MCF 10A (cell line): ENCODE measurements around the gene ADAMTS13. TPM values are rescaled to one million over a fixed set of nuclear protein-coding genes. Genes with fewer than 3 reads are reported as not detected.

Experiments used
- BruUV-seq: library from RNA; stranded (reverse); fragments of 400-500 nt; replicated peaks from 2 replicates; lab custom pipeline; 2021; lab: Mats Ljungman, UMichigan
- CTCF ChIA-PET: fragments of 300-600 bp; sonication (Branson Sonifier 250); formaldehyde crosslinking; extraction: SDS; loops from one replicate; lab custom pipeline; 2021; ENCODE audit warnings: antibody characterized with exemption, inconsistent platforms; lab: Yijun Ruan, JAX
- POLR2A ChIA-PET: fragments of 300-600, 350-650 bp; sonication (Branson Sonifier 250); formaldehyde crosslinking; extraction: SDS; loops from one replicate; lab custom pipeline; 2020; ENCODE audit warnings: antibody characterized with exemption, inconsistent platforms; lab: Yijun Ruan, JAX
- DNase-seq: peaks from one replicate; pipeline ENCODE4 v3.0.0-alpha.2; 2018; ENCODE audit not compliant: unreplicated experiment
- H3K27ac Mint-ChIP-seq: one replicate; pipeline ENCODE4 v1.8.0; 2022; ENCODE audit warnings: mild to moderate bottlenecking, low read depth, mixed read lengths; ENCODE audit not compliant: unreplicated experiment
- H3K27me3 Mint-ChIP-seq: one replicate; pipeline ENCODE4 v1.8.0; 2022; ENCODE audit warnings: mixed read lengths; ENCODE audit not compliant: insufficient read depth, unreplicated experiment
- H3K36me3 Mint-ChIP-seq: one replicate; pipeline ENCODE4 v1.8.0; 2022; ENCODE audit warnings: mild to moderate bottlenecking, moderate library complexity, mixed read lengths; ENCODE audit not compliant: insufficient read depth, unreplicated experiment
- H3K4me1 Mint-ChIP-seq: one replicate; pipeline ENCODE4 v1.8.0; 2022; ENCODE audit warnings: mixed read lengths; ENCODE audit not compliant: insufficient read depth, unreplicated experiment
- H3K4me3 Mint-ChIP-seq: one replicate; pipeline ENCODE4 v1.8.0; 2022; ENCODE audit warnings: mild to moderate bottlenecking, moderate library complexity, mixed read lengths; ENCODE audit not compliant: unreplicated experiment
- H3K9me3 Mint-ChIP-seq: one replicate; pipeline ENCODE4 v1.8.0; 2022; ENCODE audit warnings: mixed read lengths; ENCODE audit not compliant: unreplicated experiment
- CTCF ChIP-seq: fragments of 200-600 bp; IDR thresholded peaks from one replicate; pipeline ENCODE4 v1.8.0; 2022; ENCODE audit warnings: antibody characterized with exemption, mild to moderate bottlenecking; ENCODE audit not compliant: unreplicated experiment
- intact Hi-C: fragments of 100-400 bp; cut with micrococcal nuclease; formaldehyde crosslinking; loops from 2 replicates; pipeline ENCODE4 v1.14.1; 2022
- total RNA-seq: library from RNA; stranded (reverse); gene quantifications from 2 replicates; pipeline ENCODE4 v1.2.3, GENCODE V29; 2022

The ADAMTS13 gene
- total RNA-seq, 1 experiment from 2014 or later: 4.1 TPM

GRCh38 chr9:133433351-133433843 is 11.2 kb downstream of the ADAMTS13 start:
- CTCF ChIA-PET: interaction anchor here (0.7 kb wide), 1 partner anchor 245 kb away, joined by 3 read pairs; no protein-coding TSS in a partner anchor
- intact Hi-C loops: no loop called here
- H3K4me3 Mint-ChIP-seq: no peak overlapping the region
- no peak for DNase-seq
- H3K27ac Mint-ChIP-seq: no peak overlapping the region
- POLR2A ChIA-PET: no interaction called here
- H3K9me3 Mint-ChIP-seq: no peaks in the 10 kb centered on the region
- H3K27me3 Mint-ChIP-seq: no peaks in the 10 kb centered on the region
- no TSS peak for BruUV-seq
- no peak for TF ChIP-seq CTCF
- no peaks in the 10 kb centered on the region for H3K36me3 Mint-ChIP-seq
- H3K4me1 Mint-ChIP-seq: no peaks in the 10 kb centered on the region

- BruUV-seq: no TSS peak
- H3K27me3 Mint-ChIP-seq: no peaks in the 10 kb centered on the region
- no peak overlapping the region for H3K4me3 Mint-ChIP-seq
Measured at GRCh38 chr9:133436681-133437080, 14.5 kb downstream of the ADAMTS13 start.

DNA sequence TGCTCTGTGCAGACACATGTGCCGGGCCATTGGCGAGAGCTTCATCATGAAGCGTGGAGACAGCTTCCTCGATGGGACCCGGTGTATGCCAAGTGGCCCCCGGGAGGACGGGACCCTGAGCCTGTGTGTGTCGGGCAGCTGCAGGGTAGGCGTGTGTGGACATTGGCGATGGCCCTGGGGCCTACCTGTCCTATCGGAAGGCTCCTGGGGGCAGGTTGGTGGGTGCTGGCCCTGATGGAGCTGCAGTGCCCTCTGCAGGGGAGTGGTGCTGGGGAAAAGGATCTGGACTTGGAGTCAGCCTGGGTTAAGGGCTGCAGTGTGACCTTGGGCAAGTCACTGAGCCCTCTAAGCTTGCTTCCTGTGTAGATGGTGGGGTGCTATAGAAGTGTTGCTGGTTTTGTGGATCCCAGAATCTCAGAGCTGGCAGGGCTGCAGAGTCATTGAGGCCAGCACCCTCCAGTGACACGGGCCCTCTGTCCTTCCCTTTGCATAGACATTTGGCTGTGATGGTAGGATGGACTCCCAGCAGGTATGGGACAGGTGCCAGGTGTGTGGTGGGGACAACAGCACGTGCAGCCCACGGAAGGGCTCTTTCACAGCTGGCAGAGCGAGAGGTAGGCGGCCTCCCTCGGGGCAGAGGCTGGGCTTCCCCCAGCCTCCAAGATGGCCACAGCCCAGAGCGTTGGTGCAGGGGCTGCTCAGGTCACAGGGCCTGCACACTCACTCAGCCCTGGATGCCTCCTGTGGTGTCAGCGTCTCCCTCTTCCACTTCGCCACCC is 15.8 kb downstream of the ADAMTS13 start:
- Mint-ChIP-seq H3K4me3 (no peak overlapping the region), H3K27ac (no peak overlapping the region), H3K36me3 (no peaks in the 10 kb centered on the region), H3K27me3 (no peaks in the 10 kb centered on the region), H3K4me1 (no peaks in the 10 kb centered on the region), H3K9me3 (no peaks in the 10 kb centered on the region)
- BruUV-seq: no TSS peak
- DNase-seq: no peak
- intact Hi-C loops: no loop called here
- ChIA-PET CTCF (interaction anchor here (0.6 to 1.9 kb wide), 4 partner anchors 12 to 336 kb away, joined by 3 to 4 read pairs (median 3); no protein-coding TSS in a partner anchor), POLR2A (interaction anchor here (0.6 kb wide), 1 partner anchor 9 kb away, joined by 3 read pairs; no protein-coding TSS in a partner anchor)
- no peak for TF ChIP-seq CTCF

More at GRCh38 chr9:133436681-133437080, 14.5 kb downstream of the ADAMTS13 start:
- Mint-ChIP-seq H3K36me3 (no peaks in the 10 kb centered on the region), H3K9me3 (no peaks in the 10 kb centered on the region), H3K4me1 (no peaks in the 10 kb centered on the region), H3K27ac (no peak overlapping the region)
- ChIA-PET POLR2A (no interaction called here), CTCF (interaction anchor here (1.9 kb wide), 1 partner anchor 13 kb away, joined by 4 read pairs; no protein-coding TSS in a partner anchor)
- intact Hi-C loops: no loop called here
- DNase-seq: no peak
- no peak for TF ChIP-seq CTCF

DNA sequence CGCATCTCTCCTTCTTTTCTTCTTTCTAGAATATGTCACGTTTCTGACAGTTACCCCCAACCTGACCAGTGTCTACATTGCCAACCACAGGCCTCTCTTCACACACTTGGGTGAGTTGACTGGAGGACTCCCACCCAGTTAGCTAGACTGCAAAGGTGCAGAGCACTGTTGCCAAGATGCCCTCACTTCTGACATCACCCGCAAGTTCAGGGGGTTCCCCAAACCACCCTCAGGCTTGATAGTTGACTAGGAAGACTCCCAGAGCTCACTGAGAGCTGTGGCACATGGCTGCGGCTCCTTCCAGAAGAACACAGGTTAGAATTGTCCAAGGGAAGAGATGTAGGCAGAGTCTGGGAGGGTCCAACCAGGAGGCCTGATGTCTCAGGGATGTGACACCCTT is 17.2 kb downstream of the ADAMTS13 start:
- no peaks in the 10 kb centered on the region for H3K4me1 Mint-ChIP-seq
- no peak for TF ChIP-seq CTCF

More for the DNA sequence above, 17.2 kb downstream of the ADAMTS13 start:
- H3K9me3 Mint-ChIP-seq: no peaks in the 10 kb centered on the region
- CTCF ChIA-PET: no interaction called here
- DNase-seq: no peak
- intact Hi-C loops: no loop called here
- H3K27ac Mint-ChIP-seq: no peak overlapping the region
- no peak overlapping the region for H3K4me3 Mint-ChIP-seq
- POLR2A ChIA-PET: no interaction called here
- BruUV-seq: no TSS peak
- no peaks in the 10 kb centered on the region for H3K27me3 Mint-ChIP-seq
- no peaks in the 10 kb centered on the region for H3K36me3 Mint-ChIP-seq
